ENCODE measurements around the gene SLC8A3. TPM values are rescaled to one million over a fixed set of nuclear protein-coding genes. Genes with fewer than 3 reads are reported as not detected.

The SLC8A3 gene
- total and polyA plus RNA-seq, 2 of the 13 experiments (the other 11 are each of a cell fraction or from before 2014, with no cell fraction given) = 0.01 to 0.02 TPM

GRCh38 chr14:70018230-70018629 is 170.5 kb downstream of the SLC8A3 start (continued):
- no peak for TF ChIP-seq BCLAF1 (IDR thresholded peaks at IDR 0.05)
- TF ChIP-seq ZNF788 (CRISPR knock-in tag; IDR thresholded peaks at IDR 0.05; ENCODE audit: borderline replicate concordance) = no peak
- TF ChIP-seq ZSCAN30 (CRISPR knock-in tag; IDR thresholded peaks at IDR 0.05) = no peak
- TF ChIP-seq EHMT2 (IDR thresholded peaks at IDR 0.05; ENCODE audit: borderline replicate concordance, low read depth, low read length) = no peak
- TF ChIP-seq ZNF782 (CRISPR knock-in tag; IDR thresholded peaks at IDR 0.05; ENCODE audit: borderline replicate concordance) = no peak
- TF ChIP-seq HINFP (CRISPR knock-in tag; IDR thresholded peaks at IDR 0.05; ENCODE audit: low read depth) = no peak
- TF ChIP-seq GTF2F1 (IDR thresholded peaks at IDR 0.05; ENCODE audit: low read length) = no peak
- TF ChIP-seq ZNF350 (CRISPR knock-in tag; IDR thresholded peaks at IDR 0.05; ENCODE audit: borderline replicate concordance, low read depth) = no peak
- no peak for TF ChIP-seq GMEB1 (CRISPR knock-in tag; IDR thresholded peaks at IDR 0.05; ENCODE audit: borderline replicate concordance)
- no peak for TF ChIP-seq ASH2L (IDR thresholded peaks at IDR 0.05; ENCODE audit: insufficient read length, low read depth, low read length)
- no peak for TF ChIP-seq TRIM22 (IDR thresholded peaks at IDR 0.05)
